K562 (cell line): Measurements from ENCODE around the gene KRT77. TPM values are rescaled to one million over a fixed set of nuclear protein-coding genes. Genes with fewer than 3 reads are reported as not detected.

Experiments used
- CREB1 ChIP-seq, 2 experiments: sonication (generic) in 1 of 2; formaldehyde crosslinking in 1 of 2; IDR thresholded peaks; 2 replicates each; pipeline versions ENCODE4 v1.6.1 to v1.8.0; 2012 to 2022; ENCODE audit warnings: inconsistent platforms in 1 of 2, mild to moderate bottlenecking in 1 of 2, missing genetic modification reagents in 1 of 2, moderate library complexity in 1 of 2
- CXXC5 ChIP-seq: fragments of 250-450 bp; sonication (Bioruptor Pico); IDR thresholded peaks from 2 replicates; pipeline ENCODE4 v1.8.0; 2022; ENCODE audit warnings: inconsistent platforms, mild to moderate bottlenecking, moderate library complexity
- HDAC3 ChIP-seq: fragments of 450-650 bp; IDR thresholded peaks from 2 replicates; pipeline ENCODE4 v1.6.1; 2018; ENCODE audit warnings: borderline replicate concordance, mild to moderate bottlenecking, moderate library complexity; ENCODE audit not compliant: partially characterized antibody
- MCM7 ChIP-seq, 2 experiments: fragments of 450-650 bp; IDR thresholded peaks; 2 replicates each; pipeline ENCODE4 v1.6.1; 2016 to 2018
- MED1 ChIP-seq: sonication (generic); formaldehyde crosslinking; IDR thresholded peaks from 2 replicates; pipeline ENCODE4 v1.8.1; 2023; ENCODE audit warnings: missing genetic modification reagents, borderline replicate concordance
- MXI1 ChIP-seq: IDR thresholded peaks from 2 replicates; pipeline ENCODE4 v1.6.1; 2011; ENCODE audit warnings: low read depth, mild to moderate bottlenecking, improper control_type of control experiment, low read length
- NR3C1 ChIP-seq: sonication (generic); formaldehyde crosslinking; IDR thresholded peaks from 2 replicates; pipeline ENCODE4 v1.8.1; 2022; ENCODE audit warnings: missing genetic modification reagents
- NUFIP1 ChIP-seq: fragments of 450-650 bp; IDR thresholded peaks from 2 replicates; pipeline ENCODE4 v1.6.1; 2018; ENCODE audit not compliant: partially characterized antibody
- POLR2B ChIP-seq: fragments of 450-650 bp; IDR thresholded peaks from 2 replicates; pipeline ENCODE4 v1.6.1; 2018; ENCODE audit warnings: low read depth; ENCODE audit not compliant: partially characterized antibody
- POLR2H ChIP-seq: IDR thresholded peaks from 2 replicates; pipeline ENCODE4 v1.6.1; 2016; ENCODE audit warnings: missing genetic modification characterization, low read depth, mild to moderate bottlenecking, control low read depth, missing compliant biosample characterization, moderate library complexity
- RNF2 ChIP-seq: sonication (generic); IDR thresholded peaks from 2 replicates; pipeline ENCODE4 v1.6.1; 2016
- TBP ChIP-seq: optimal IDR thresholded peaks from 2 replicates; pipeline ENCODE3; 2011; ENCODE audit warnings: low read depth, low read length, improper control_type of control experiment
- XRCC5 ChIP-seq: fragments of 200-400 bp; formaldehyde crosslinking; IDR thresholded peaks from 2 replicates; pipeline ENCODE4 v1.6.1; 2017; ENCODE audit warnings: low read depth, mild to moderate bottlenecking, low read length
- ZNF239 ChIP-seq: fragments of 250-450 bp; sonication (Bioruptor Pico); IDR thresholded peaks from 2 replicates; pipeline ENCODE4 v1.4.0; 2020; ENCODE audit warnings: mild to moderate bottlenecking
- ZNF280B ChIP-seq: fragments of 250-450 bp; sonication (Bioruptor Pico); IDR thresholded peaks from 2 replicates; pipeline ENCODE4 v1.5.1; 2021; ENCODE audit warnings: mild to moderate bottlenecking
- polyA plus RNA-seq, 8 experiments: library from polyadenylated mRNA; depleted of rRNA in 4 of 8; stranded (reverse) in 5 of 8; unstranded in 3 of 8; fragments of >200 nt; fragmentation: Nextera tagmentation in 2 of 8; fragmentation: Illumina TruSeq in 1 of 8; extraction: Ambion mirVana in 2 of 8; extraction: Trizol in 1 of 8; gene quantifications; 2 replicates each; pipeline versions ENCODE4 v1.2.1 to v1.2.3, GENCODE V29; 2011 to 2014; ENCODE audit warnings: inconsistent platforms in 1 of 8, missing spikeins in 1 of 8
- total RNA-seq, 7 experiments: library from RNA; depleted of rRNA in 6 of 7; stranded (reverse); fragments of >200 nt in 6 of 7; fragmentation: Illumina TruSeq in 2 of 7; extraction: Trizol in 2 of 7; gene quantifications; 2 replicates each; pipeline versions ENCODE4 v1.2.1 to v1.2.3, GENCODE V29; 2011 to 2021; ENCODE audit warnings: low replicate concordance in 1 of 7
- TF ChIP-seq, protein P1 (sequence below), 2 experiments: fragments of 200-800 bp in 1 of 2; sonication (Bioruptor generic) in 1 of 2; sonication (generic) in 1 of 2; formaldehyde crosslinking in 1 of 2; IDR thresholded peaks in 1 of 2; conservative IDR thresholded peaks in 1 of 2; 2 replicates each; pipeline versions ENCODE4 v1.5.0 to v1.6.1; 2016 to 2020; ENCODE audit warnings: missing compliant biosample characterization in 1 of 2, missing genetic modification characterization in 1 of 2, missing genetic modification reagents in 1 of 2
- TF ChIP-seq, protein P2 (sequence below), 3 experiments: IDR thresholded peaks in 2 of 3; conservative IDR thresholded peaks in 1 of 3; 2 replicates each; pipeline ENCODE4 v1.5.1; 2011 to 2012; ENCODE audit warnings: low read length in 3 of 3, mild to moderate bottlenecking in 3 of 3, control low read depth in 2 of 3, improper control_type of control experiment in 1 of 3, inconsistent platforms in 1 of 3, low read depth in 1 of 3, mixed read lengths in 1 of 3, moderate library complexity in 1 of 3; ENCODE audit not compliant: insufficient read depth in 2 of 3

The KRT77 gene
- total and polyA plus RNA-seq, 9 of the 15 experiments (the other 6 are each of a cell fraction or from before 2014, with no cell fraction given): not detected

- TF ChIP-seq TBP (no peak), MED1 (CRISPR knock-in tag) (no peak), ZNF239 (CRISPR knock-in tag) (no peak), NUFIP1 (no peak), HDAC3 (no peak), CREB1 (IDR thresholded peaks at IDR 0.05) (no peak), CREB1 (CRISPR knock-in tag; IDR thresholded peaks at IDR 0.05) (no peak), MXI1 (no peak), POLR2B (no peak), POLR2H (no peak), XRCC5 (no peak), CXXC5 (CRISPR knock-in tag) (no peak), NR3C1 (CRISPR knock-in tag) (no peak), RNF2 (no peak), ZNF280B (CRISPR knock-in tag) (no peak), MCM7 (IDR thresholded peaks at IDR 0.05) (no peak)
- TF ChIP-seq, protein P1, sequence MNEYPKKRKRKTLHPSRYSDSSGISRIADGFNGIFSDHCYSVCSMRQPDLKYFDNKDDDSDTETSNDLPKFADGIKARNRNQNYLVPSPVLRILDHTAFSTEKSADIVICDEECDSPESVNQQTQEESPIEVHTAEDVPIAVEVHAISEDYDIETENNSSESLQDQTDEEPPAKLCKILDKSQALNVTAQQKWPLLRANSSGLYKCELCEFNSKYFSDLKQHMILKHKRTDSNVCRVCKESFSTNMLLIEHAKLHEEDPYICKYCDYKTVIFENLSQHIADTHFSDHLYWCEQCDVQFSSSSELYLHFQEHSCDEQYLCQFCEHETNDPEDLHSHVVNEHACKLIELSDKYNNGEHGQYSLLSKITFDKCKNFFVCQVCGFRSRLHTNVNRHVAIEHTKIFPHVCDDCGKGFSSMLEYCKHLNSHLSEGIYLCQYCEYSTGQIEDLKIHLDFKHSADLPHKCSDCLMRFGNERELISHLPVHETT (CRISPR knock-in tag; conservative IDR thresholded peaks at IDR 0.05 in 1 of 2, IDR thresholded peaks at IDR 0.05 in 1 of 2): no peak
- TF ChIP-seq, protein P2, sequence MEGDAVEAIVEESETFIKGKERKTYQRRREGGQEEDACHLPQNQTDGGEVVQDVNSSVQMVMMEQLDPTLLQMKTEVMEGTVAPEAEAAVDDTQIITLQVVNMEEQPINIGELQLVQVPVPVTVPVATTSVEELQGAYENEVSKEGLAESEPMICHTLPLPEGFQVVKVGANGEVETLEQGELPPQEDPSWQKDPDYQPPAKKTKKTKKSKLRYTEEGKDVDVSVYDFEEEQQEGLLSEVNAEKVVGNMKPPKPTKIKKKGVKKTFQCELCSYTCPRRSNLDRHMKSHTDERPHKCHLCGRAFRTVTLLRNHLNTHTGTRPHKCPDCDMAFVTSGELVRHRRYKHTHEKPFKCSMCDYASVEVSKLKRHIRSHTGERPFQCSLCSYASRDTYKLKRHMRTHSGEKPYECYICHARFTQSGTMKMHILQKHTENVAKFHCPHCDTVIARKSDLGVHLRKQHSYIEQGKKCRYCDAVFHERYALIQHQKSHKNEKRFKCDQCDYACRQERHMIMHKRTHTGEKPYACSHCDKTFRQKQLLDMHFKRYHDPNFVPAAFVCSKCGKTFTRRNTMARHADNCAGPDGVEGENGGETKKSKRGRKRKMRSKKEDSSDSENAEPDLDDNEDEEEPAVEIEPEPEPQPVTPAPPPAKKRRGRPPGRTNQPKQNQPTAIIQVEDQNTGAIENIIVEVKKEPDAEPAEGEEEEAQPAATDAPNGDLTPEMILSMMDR (IDR thresholded peaks at IDR 0.05 in 2 of 3, conservative IDR thresholded peaks at IDR 0.05 in 1 of 3; ENCODE audit: insufficient read depth in 2 of 3, low read depth in 1 of 3, low read length in 3 of 3): no peak
Measured at GRCh38 chr12:52660934-52661499, 42.3 kb downstream of the KRT77 start (continued).
